Measurements from ENCODE around the gene DACH1. TPM values are rescaled to one million over a fixed set of nuclear protein-coding genes. Genes with fewer than 3 reads are reported as not detected.
A peak's percentile ranks its signal among the peaks of the same experiment; 100 is the strongest.

The DACH1 gene
- total RNA-seq, 1 experiment from 2014 or later: 0.29 TPM

DNA sequence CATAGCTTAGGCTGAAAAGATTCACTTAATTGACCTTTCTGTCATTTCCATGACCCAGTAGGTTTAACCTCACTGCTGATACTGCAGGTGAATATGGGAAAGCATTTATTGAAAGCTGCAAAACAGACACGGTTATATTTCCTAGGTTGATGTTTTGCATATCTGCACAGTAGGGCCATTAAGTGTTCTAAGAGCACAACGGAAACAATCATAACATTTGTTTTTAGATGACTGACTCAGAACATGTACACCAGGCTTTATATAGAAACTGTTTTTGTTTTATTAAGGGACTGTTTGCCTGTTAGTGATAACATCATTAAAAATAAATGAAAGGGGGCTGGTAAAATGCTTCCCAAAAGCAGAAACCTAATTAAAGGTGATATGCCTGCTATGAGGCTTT lies 367.8 kb downstream of the DACH1 start:
- no peak for DNase-seq (ENCODE audit: low read depth)

DNA sequence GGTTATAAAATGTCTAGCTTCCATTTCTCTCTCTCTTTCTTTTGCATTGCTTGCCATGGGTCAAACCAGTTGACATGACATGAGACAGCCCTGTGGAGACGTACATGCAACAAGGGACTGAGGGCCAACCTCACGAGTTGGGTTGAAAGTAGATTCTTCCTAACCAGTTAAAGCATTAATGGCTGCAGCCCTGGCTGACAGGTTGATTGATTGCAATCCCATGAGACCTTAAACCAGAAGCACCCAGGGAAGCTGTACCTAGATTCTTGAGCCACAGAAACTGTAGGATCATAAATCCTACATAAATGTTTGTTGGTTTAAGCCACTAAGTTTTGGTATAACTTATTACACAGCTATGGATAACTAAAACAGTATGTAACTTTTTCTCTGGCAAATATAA lies 373.8 kb downstream of the DACH1 start:
- no peak for DNase-seq (ENCODE audit: low read depth)

DNA sequence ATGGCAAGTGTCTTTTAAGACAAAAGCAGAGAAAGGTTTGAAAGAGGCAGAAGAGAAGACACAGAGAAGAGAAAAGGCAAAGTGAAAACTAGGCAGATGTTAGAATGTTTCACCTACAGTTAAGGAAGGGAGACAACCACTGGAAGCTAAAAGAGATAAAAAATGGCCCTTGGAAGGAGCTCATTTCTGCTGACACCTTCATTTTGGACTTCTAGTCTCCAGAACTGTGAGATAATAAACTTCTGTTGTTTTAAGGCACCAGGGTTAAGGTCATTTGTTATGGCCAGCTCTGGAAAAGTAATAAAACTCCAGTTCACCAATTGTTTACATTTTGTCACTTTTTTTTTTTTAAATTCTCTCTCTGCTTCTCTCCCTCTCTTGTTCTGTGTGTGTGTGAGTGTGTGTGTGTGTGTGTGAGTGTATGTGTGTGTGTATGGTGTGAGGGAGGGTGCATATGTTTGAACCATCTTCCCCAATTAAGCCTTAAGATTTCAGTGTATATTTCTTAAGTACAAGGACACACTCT lies 374.6 kb downstream of the DACH1 start:
- no peak for DNase-seq (ENCODE audit: low read depth)

DNA sequence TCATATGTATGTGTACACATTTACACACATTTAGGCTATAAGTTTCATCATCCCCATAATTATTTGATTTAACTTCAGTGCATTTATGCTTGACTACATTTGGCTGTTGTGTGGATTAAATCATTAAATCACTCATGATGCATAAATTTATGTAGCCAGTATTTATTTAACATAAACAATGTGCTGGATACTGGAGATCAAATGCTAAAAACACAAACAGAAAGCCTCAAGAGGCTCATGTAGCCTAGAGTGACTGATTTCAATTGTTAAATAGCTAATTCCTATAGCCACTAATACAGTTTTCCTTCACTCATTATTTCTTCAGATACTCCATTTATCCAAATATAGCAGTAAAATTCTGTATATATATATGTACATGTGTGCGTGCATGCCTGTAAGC lies 376.0 kb downstream of the DACH1 start:
- DNase-seq (ENCODE audit: low read depth): no peak

DNA sequence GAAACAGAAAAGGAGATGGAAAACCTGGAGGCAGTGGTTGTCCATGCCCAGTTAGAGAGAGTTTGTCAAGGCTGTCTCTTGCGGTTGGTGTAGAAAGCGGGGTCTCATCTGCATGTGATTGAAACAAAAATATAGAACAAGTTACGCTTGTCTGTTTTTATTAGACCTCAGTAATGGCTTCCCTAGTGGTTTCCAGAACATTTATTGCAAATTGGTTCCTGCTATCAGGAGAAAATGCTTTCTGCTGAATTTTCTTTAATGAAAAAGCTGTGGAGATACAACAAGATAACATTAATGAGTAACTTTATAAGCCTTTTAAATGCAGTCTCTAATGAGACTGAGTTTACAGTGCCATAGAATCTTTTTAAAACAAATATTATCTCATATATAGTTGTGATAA lies 378.0 kb downstream of the DACH1 start:
- no peak for DNase-seq (ENCODE audit: low read depth)

DNA sequence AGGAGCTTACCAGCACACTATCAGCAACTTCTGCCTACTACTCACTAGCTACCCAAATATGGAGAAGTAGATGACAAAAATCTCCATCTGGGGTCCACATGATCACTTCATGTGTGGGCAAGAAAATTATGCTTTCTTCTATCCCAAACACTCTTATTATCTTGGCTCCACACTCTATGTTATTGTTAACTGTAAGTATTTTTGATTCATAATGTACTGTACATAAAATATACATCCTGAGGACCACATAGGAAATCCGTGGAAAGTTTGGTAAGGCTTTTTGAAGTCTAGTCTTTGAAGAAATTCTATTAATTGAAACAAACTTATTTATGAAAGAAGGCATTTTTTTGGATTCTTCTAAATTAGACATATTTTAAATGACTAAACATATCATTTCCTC lies 378.8 kb downstream of the DACH1 start:
- no peak for DNase-seq (ENCODE audit: low read depth)

DNA sequence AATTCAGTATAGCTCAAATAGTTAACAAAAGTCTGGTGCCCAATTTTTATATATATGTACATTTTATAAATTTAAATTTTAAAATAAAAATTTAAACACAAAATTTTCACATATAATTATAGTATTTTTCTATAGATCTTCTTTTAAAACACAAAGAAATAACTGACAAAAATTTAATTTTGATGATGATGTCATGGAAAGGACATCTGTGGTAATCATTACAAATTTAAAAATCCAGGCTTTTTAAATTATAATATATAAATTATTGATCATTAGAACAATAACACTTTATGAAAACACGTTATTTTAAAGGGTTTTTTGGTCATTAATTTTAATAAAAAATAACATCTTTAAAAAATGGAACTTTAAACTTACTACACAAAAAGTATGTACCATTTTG lies 381.1 kb downstream of the DACH1 start:
- DNase-seq (ENCODE audit: low read depth): no peak

DNA sequence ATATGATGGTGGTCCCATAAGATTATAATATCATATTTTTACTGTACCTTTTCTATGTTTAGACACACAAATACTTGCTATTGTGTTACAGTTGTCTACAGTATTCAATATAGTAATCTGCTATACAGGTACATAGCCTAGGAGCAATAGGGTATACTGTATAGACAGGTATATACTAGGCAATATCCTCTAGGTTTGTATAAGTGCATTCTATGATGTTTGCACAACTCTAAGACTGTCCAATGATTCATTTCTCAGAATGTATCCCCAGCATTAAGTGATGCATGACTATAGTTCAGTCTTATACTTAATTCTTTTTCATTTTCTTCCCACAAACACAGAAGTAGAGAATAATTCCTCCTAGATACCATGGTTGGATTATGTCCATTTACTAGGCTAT lies 383.3 kb downstream of the DACH1 start:
- DNase-seq (ENCODE audit: low read depth): no peak

DNA sequence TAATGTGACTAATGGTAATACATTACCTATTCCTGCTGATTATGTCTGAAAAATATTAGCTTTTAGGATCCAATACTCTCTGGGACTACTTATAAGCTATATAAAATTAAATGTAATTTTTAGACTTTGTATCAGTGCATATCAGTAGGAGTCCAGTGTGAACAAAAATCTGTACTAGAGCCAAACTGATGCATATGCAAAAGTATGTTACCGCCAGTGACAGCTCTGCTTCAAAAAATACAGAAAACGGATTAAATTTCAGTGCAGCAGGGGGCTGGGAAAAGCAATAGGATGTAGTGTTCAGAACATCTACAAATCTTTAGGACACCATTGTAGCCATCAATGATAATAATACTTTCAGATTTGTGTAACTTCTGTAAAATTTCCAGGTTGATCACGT lies 385.5 kb downstream of the DACH1 start:
- no peak for DNase-seq (ENCODE audit: low read depth)

DNA sequence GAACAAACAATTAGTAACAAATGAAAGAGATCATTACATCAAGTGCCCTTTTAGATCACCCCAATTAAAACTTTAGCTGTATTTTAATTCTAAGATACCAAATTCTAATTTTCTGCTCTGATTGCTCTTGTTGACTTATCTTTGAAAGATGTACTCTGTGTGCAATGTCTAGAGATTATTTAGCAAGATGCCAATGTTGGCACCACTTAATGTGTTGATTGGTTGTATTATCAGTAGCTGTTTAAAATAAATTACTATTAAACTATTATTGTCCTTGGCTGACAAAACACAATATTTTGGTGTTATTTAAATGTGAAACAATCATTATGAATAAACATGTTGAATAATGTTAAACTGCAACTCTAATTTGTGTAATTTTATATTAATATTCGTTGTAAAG lies 386.0 kb downstream of the DACH1 start:
- no peak for DNase-seq (ENCODE audit: low read depth)

DNA sequence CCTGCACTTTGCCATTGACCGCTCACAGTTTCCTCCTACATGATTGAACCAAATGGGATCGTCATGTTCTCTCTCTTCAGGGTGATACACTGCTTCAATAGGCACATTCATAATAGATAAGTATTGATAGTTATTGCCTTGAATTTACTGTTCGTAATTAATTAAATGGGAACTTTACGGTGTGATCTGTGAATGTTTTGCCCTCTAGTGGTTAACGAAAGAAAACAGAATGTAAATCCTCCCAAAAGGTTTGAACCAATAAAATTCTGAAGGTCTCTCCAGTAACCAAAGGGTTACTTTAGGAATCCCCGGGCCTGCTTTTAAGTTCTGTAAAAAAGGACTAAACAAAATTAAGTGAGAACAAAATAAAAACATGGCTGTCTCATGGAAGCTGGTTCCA lies 389.3 kb downstream of the DACH1 start:
- DNase-seq (ENCODE audit: low read depth): peak; percentile 5

DNA sequence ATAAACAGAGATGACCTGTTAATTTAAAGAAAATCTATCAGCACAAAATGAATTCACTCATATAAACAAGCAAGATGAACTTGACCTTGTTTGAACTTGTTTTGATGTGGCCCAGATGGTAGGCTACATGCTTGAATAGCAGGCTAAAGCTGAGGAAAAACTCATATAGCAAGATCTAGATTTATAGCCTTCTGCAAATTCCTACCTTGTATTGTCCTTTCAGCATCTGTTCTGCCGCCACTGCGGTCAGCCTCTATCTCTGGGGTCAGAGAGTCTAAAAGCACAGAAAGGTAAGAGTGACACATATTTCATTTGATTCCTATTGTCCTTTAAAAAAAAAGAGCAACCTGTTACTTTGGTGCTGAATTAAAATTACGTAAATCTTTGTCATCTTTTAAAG lies 392.1 kb downstream of the DACH1 start:
- DNase-seq (ENCODE audit: low read depth): no peak

DNA sequence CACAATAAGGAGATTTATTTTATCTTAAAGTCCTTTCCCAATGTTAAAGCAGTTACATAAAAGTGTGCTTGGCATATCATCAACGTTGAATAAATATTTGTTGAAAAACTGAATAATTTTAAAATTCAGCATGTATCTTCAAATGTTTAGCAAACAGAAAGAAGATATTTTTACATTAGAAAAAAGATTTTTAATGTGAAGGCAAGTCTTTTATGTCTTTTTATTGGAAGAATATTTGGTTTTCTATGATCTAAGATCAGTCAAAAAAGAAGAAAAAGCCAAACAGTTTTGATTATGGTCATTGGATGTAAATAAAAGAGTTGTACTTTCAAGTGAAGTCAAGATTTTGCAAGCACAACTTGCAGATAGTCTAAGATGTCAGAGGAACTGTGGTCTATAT lies 397.4 kb downstream of the DACH1 start:
- DNase-seq (ENCODE audit: low read depth): no peak

DNA sequence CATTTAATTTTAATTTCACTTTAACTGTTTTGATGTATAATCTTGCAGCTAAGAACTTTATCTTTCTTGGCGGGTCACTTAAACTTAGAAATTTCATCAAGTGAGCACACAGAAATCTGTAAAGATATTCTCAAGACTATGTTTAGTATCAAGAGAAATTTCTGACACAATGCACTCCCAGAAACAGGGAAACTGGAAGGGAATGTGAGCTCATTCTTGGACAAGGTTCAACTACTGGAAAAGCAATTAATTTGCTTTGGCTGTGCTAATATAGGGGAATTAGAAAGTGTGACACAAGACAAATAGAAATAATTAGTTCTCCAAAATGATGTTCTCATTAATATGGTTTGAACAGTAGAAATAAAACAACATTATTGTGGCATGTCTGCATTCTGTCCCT lies 402.3 kb downstream of the DACH1 start:
- no peak for DNase-seq (ENCODE audit: low read depth)

DNA sequence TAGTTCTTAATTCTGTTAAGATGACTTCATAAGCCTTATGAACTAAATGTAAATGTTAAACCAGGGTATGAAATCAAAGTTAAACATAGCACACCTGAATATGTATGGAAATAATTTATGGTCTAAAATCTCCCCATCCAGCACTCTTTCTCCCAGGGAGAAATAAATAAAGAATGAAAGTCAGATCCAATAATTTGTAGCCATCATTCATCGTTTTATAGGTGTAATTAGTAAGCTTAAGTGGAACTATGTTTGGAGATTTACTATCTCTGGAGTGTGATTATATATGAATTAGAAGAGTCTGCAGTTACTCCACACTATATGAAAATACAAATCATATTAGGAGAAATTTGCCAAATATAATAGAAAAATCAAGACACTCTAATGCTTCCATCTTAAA lies 405.1 kb downstream of the DACH1 start:
- no peak for DNase-seq (ENCODE audit: low read depth)

DNA sequence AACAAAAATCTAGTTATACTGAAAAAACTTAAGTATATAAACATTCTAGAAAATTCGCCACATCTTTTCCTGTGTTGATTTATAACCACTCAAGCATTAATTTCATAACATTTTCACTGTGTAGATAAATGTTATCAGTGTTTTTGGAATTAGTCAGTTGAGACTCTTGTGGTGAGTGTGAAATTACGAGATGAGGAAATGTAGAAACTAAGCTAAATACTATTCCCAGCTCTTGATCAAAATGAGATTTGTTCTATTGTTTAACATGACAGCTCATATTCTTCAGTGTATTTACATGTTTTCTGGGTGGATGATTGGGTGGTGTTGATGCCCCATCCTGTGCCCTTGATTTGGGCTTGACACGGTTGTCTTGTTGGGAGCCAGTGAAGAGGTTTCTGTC lies 406.8 kb downstream of the DACH1 start:
- no peak for DNase-seq (ENCODE audit: low read depth)

DNA sequence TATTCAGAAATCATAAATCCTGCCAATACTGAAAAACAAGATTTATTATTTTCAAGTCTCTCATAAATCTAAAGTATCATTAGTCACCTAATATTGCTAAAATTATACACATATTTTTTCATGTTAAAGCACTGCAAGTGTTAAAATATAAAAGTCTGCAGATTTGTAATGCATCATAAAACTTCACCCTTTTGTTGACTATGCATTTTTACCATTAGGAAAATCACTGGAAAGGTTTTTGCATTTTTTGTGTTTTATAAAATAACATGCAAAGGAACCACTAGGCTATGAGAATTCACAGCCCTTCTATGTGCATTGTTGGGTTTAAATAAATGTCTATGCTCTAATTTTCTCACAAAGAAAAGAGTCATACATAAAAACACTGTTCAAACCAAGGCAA lies 407.3 kb downstream of the DACH1 start:
- DNase-seq (ENCODE audit: low read depth): no peak

DNA sequence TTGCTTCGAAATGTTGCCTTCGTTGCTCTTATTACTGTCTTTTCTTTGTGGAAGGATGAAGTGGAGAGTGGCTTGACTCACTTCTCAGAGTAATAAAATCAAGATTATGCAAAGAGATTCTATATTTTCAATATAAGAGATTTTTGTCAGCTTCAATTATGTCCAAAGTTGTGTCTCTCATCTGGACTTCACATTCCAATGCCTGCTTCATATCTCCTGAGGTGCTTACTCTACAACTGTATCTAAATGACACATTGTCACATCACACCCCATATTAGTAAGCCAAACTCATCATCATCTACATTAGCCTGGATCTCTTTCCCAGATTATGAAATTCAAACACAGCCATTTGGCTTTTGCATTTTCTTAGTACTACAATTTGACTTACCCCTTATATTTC lies 409.4 kb downstream of the DACH1 start:
- no peak for DNase-seq (ENCODE audit: low read depth)

DNA sequence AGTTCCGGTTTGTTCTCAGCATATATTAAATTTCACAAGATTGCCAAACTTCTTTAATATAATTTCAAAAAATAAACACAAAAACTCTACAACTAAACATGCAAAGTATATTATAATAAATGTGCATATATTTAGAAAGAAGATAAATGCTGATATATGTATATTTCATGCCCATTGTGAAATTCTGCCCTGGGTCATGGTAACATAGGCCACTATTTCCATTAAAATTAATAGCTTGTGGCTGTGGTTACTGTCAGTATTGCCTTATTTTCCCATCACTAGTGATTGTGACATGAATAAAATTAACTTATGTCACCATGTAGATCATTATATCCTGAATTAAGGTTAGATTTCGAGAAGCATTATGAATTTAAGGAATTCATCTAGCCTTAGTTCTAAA lies 410.9 kb downstream of the DACH1 start:
- no peak for DNase-seq (ENCODE audit: low read depth)

DNA sequence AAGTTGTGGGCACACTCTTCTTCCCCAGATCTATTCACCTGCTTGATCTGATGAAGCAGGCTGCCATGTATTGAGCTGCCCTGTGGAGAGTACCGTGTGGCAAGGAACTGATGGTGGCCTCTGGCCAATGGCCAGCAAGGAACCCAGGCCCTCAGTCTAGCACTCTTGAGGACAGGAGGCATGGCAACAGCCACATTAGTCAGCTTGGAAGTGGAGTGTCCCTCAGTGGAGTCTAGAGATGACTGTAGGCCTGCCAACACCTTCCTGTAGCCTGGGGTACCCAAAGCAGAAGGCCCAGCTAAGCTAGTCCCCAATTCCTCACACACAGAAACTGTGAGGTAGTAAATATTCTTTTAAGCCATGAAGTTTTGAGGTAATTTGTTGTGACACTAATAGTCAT lies 412.5 kb downstream of the DACH1 start:
- DNase-seq (ENCODE audit: low read depth): no peak

DNA sequence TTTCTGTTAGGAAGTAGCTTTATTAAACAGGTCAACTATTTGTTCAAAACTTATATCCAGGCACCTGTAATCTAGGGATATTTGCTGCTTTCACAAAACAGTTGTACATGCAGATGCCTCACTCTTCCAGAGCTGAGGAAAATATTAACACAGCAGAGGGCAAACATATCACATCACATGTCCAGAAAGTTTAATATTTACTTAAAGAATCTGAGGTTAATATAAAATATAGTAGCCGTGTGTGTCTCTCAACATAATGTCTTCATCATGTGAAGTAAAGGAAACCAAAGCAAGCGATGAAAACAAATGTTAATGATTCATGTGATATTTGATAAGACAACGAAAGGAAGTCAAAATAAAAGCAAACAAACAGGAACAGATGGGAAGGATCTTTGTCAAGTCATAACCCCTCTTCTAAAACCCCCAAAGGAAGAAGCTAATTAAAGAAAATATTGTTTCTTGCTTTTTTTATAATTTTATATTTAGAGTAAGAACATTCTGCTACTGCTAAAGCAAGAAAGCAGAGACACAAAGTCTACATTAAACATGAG lies 418.8 kb downstream of the DACH1 start:
- no peak for DNase-seq (ENCODE audit: low read depth)

DNA sequence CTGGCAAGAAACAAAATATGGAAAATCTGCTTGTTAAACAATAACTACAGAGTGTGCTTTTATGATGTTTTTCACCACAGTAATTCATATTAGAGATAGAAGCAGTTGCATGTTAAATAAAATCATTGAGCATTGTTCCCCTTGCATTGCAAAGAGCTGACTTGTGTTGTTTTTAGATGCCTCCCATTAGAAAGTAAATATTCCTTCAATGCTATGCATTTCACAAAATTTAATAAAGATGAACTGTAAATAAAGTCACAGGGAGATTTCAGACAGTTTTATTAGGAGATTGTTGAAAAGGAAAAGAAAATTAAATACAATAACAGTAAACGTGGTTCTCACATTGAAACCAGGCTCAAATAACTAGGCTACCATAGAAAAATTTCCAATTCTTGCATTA lies 429.3 kb downstream of the DACH1 start:
- no peak for DNase-seq (ENCODE audit: low read depth)

DNA sequence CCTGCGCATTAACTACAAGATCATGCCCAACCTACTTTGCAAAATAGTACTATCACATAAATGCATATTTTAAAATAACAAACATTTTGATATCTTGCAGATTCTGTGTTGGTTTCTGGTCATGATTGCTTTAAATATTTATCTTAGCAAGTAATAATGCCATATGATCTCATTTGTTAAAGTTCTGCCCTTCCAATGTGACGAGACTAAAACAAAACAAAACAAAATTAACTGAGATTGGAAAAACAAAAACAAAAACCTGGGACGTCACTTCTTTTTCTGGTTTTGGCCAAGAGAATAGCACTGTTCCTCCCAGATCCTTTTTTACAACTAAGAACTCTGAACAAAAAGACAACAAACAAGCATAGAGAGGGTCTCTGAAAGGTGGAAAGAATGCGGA lies 436.3 kb downstream of the DACH1 start:
- no peak for DNase-seq (ENCODE audit: low read depth)

DNA sequence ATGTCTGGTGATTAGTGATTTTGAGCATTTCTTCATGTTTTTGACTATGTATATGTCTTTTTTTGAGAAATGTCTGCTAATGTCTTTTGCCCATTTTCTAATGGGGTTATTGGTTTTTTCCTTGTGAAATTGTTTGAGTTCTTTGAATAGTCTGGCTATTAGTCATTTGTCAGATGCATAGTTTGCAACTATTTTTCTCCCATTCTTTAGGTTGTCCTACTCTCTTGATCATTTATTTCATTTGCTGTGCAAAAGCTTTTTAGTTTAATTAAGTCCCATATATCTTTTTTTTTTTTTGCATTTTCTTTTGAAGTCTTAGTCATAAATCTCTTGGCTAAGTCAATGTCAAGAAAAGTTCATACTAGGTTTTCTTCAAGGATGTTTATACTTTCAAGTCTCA lies 449.8 kb downstream of the DACH1 start:
- peak; percentile 56 for DNase-seq (ENCODE audit: low read depth)
